A549 (cell line): ENCODE results near the gene REXO4. TPM values are rescaled to one million over a fixed set of nuclear protein-coding genes. Genes with fewer than 3 reads are reported as not detected.

ENCODE experiments used
- ATAC-seq, 2 experiments: fragments of 200-7000 bp in 1 of 2; fragments of >200 bp in 1 of 2; cut with Nextera tagmentation in 1 of 2; cut with Tn5 transposase in 1 of 2; 3 replicates each; pipeline versions ENCODE4 v1.8.0 to v1.9.1; 2018 to 2020; ENCODE audit warnings: mild to moderate bottlenecking in 1 of 2, moderate library complexity in 1 of 2
- CTCF ChIA-PET: fragments of 300-600 bp; sonication (Branson Sonifier 250); formaldehyde crosslinking; extraction: SDS; loops from one replicate; lab custom pipeline; 2021; ENCODE audit warnings: antibody characterized with exemption, inconsistent platforms; lab: Yijun Ruan, JAX
- POLR2A ChIA-PET: fragments of 350-600 bp; formaldehyde crosslinking; extraction: SDS; loops from one replicate; lab custom pipeline; 2021; ENCODE audit warnings: antibody characterized with exemption, inconsistent platforms; lab: Yijun Ruan, JAX
- DNase-seq, 2 experiments: peaks; one replicate each; pipeline versions ENCODE4 v3.0.0 to v3.0.0-alpha.2; 2011 to 2016; ENCODE audit warnings: low read depth in 1 of 2, low spot score in 1 of 2
- FAIRE-seq: peaks from 2 replicates; lab custom pipeline; 2011; peaks lifted over from hg19 to GRCh38; lab: Jason Lieb, UNC
- H3K27ac ChIP-seq, 2 experiments: fragments of >200 bp; sonication (Bioruptor Twin); formaldehyde crosslinking; 3 replicates each; pipeline ENCODE4 v1.5.1; 2016 to 2017
- H3K4me1 ChIP-seq: fragments of >200 bp; sonication (Bioruptor Twin); formaldehyde crosslinking; 3 replicates; pipeline ENCODE4 v1.6.1; 2016
- H3K4me2 ChIP-seq: fragments of >200 bp; sonication (Bioruptor Twin); formaldehyde crosslinking; 3 replicates; pipeline ENCODE4 v1.6.1; 2016
- H3K4me3 ChIP-seq: fragments of >200 bp; sonication (Bioruptor Twin); formaldehyde crosslinking; 3 replicates; pipeline ENCODE4 v1.5.1; 2016
- H3K9me3 ChIP-seq: fragments of >200 bp; sonication (Bioruptor Twin); formaldehyde crosslinking; 3 replicates; pipeline ENCODE4 v1.6.1; 2016
- BHLHE40 ChIP-seq: IDR thresholded peaks from 2 replicates; pipeline ENCODE4 v1.6.1; 2012; ENCODE audit warnings: low read depth, low read length, inconsistent platforms
- CBX8 ChIP-seq: fragments of 200-600 bp; sonication (generic); IDR thresholded peaks from 2 replicates; pipeline ENCODE4 v1.6.1; 2016
- CEBPB ChIP-seq, 2 experiments: fragments of >200 bp in 1 of 2; sonication (Bioruptor Twin) in 1 of 2; formaldehyde crosslinking in 1 of 2; IDR thresholded peaks; 2 replicates each; pipeline ENCODE4 v1.6.1; 2012 to 2016
- CHD2 ChIP-seq: fragments of 150-350 bp; IDR thresholded peaks from 2 replicates; pipeline ENCODE4 v1.6.1; 2014; ENCODE audit warnings: low read length; ENCODE audit not compliant: partially characterized antibody
- EHMT2 ChIP-seq: fragments of 200-600 bp; sonication (generic); IDR thresholded peaks from 2 replicates; pipeline ENCODE4 v1.6.1; 2016; ENCODE audit warnings: antibody characterized with exemption, low read depth, mild to moderate bottlenecking, moderate library complexity
- FOSL2 ChIP-seq, 2 experiments: fragments of 450-650 bp in 1 of 2; fragments of >200 bp in 1 of 2; sonication (Bioruptor Twin) in 1 of 2; formaldehyde crosslinking; IDR thresholded peaks; 2 replicates each; pipeline versions ENCODE4 v1.5.0 to v1.6.1; 2016 to 2020; ENCODE audit warnings: mild to moderate bottlenecking in 1 of 2, moderate library complexity in 1 of 2
- FOXS1 ChIP-seq: fragments of 250-450 bp; sonication (Bioruptor Pico); IDR thresholded peaks from 2 replicates; pipeline ENCODE4 v1.5.0; 2020; ENCODE audit warnings: mild to moderate bottlenecking, moderate library complexity
- HOXA7 ChIP-seq: fragments of 250-450 bp; sonication (Bioruptor Pico); IDR thresholded peaks from 2 replicates; pipeline ENCODE4 v1.5.0; 2020; ENCODE audit warnings: mild to moderate bottlenecking, moderate library complexity
- HOXB13 ChIP-seq: fragments of 250-450 bp; sonication (Bioruptor Pico); IDR thresholded peaks from 2 replicates; pipeline ENCODE4 v1.5.0; 2020; ENCODE audit warnings: low read depth, mild to moderate bottlenecking, moderate library complexity
- HOXB5 ChIP-seq: fragments of 250-450 bp; sonication (Bioruptor Pico); IDR thresholded peaks from 2 replicates; pipeline ENCODE4 v1.5.0; 2020; ENCODE audit warnings: mild to moderate bottlenecking, moderate library complexity
- KDM1A ChIP-seq: fragments of 200-600 bp; sonication (generic); IDR thresholded peaks from 2 replicates; pipeline ENCODE4 v1.6.1; 2016; ENCODE audit warnings: low read depth, mild to moderate bottlenecking
- NFE2L2 ChIP-seq: fragments of 150-350 bp; conservative IDR thresholded peaks from 2 replicates; pipeline ENCODE4 v1.6.1; 2014; ENCODE audit warnings: low read length
- NPAS2 ChIP-seq: fragments of 250-450 bp; sonication (Bioruptor Pico); IDR thresholded peaks from 2 replicates; pipeline ENCODE4 v1.8.0; 2022; ENCODE audit warnings: mild to moderate bottlenecking, moderate library complexity, borderline replicate concordance
- POLR2A ChIP-seq: IDR thresholded peaks from 2 replicates; pipeline ENCODE4 v1.6.1; 2012; ENCODE audit warnings: mild to moderate bottlenecking, low read length
- RAD21 ChIP-seq, 2 experiments: fragments of >200 bp in 1 of 2; sonication (Bioruptor Twin) in 1 of 2; formaldehyde crosslinking in 1 of 2; IDR thresholded peaks in 1 of 2; conservative IDR thresholded peaks in 1 of 2; 2 replicates in 1 of 2; 3 replicates in 1 of 2; pipeline ENCODE4 v1.6.1; 2012 to 2018; ENCODE audit warnings: inconsistent platforms in 1 of 2
- TFCP2L1 ChIP-seq: fragments of 250-450 bp; sonication (Bioruptor Pico); IDR thresholded peaks from 2 replicates; pipeline ENCODE4 v1.5.0; 2021; ENCODE audit warnings: mild to moderate bottlenecking
- TP53 ChIP-seq: fragments of 250-450 bp; sonication (Bioruptor Pico); IDR thresholded peaks from 2 replicates; pipeline ENCODE4 v1.5.0; 2021; ENCODE audit warnings: mild to moderate bottlenecking, moderate library complexity
- ZC3H11A ChIP-seq: fragments of 450-650 bp; IDR thresholded peaks from 2 replicates; pipeline ENCODE4 v1.6.1; 2014; ENCODE audit warnings: antibody characterized with exemption, mild to moderate bottlenecking
- WGBS: methylation state at CpG from one replicate; pipeline ENCODE4 v1.1.6; 2017; ENCODE audit errors: missing lambda C conversion rate; 5-methylcytosine and 5-hydroxymethylcytosine counted together
- polyA plus RNA-seq, 4 experiments: library from polyadenylated mRNA; depleted of rRNA in 3 of 4; stranded (reverse); fragments of >200 nt; fragmentation: RNase III in 1 of 4; extraction: RNeasy Plus Mini Kit Qiagen cat#74134 plus additional on column Dnase treatment in 1 of 4; gene quantifications; 2 replicates in 3 of 4; 3 replicates in 1 of 4; pipeline ENCODE4 v1.2.3, GENCODE V29; 2011 to 2017
- TF ChIP-seq, protein P1 (sequence below): fragments of 450-650 bp; IDR thresholded peaks from 2 replicates; pipeline ENCODE4 v1.6.1; 2014; ENCODE audit warnings: antibody characterized with exemption
- TF ChIP-seq, protein P2 (sequence below): IDR thresholded peaks from 2 replicates; pipeline ENCODE4 v1.6.1; 2012
- TF ChIP-seq, protein P3 (sequence below): IDR thresholded peaks from 2 replicates; pipeline ENCODE4 v1.6.1; 2012; ENCODE audit warnings: low read depth, borderline replicate concordance
- TF ChIP-seq, protein P4 (sequence below): fragments of >200 bp; sonication (Bioruptor Twin); formaldehyde crosslinking; IDR thresholded peaks from 2 replicates; pipeline ENCODE4 v1.6.1; 2016
- TF ChIP-seq, protein P5 (sequence below): fragments of >200 bp; sonication (Bioruptor Twin); formaldehyde crosslinking; IDR thresholded peaks from 3 replicates; pipeline ENCODE4 v1.6.1; 2016
- TF ChIP-seq, protein P6 (sequence below): IDR thresholded peaks from 2 replicates; pipeline ENCODE4 v1.6.1; 2012

Gene REXO4
- polyA plus RNA-seq, 2 of the 4 experiments (the other 2 are of a cell fraction) = 25.8 to 31.0 TPM

DNA sequence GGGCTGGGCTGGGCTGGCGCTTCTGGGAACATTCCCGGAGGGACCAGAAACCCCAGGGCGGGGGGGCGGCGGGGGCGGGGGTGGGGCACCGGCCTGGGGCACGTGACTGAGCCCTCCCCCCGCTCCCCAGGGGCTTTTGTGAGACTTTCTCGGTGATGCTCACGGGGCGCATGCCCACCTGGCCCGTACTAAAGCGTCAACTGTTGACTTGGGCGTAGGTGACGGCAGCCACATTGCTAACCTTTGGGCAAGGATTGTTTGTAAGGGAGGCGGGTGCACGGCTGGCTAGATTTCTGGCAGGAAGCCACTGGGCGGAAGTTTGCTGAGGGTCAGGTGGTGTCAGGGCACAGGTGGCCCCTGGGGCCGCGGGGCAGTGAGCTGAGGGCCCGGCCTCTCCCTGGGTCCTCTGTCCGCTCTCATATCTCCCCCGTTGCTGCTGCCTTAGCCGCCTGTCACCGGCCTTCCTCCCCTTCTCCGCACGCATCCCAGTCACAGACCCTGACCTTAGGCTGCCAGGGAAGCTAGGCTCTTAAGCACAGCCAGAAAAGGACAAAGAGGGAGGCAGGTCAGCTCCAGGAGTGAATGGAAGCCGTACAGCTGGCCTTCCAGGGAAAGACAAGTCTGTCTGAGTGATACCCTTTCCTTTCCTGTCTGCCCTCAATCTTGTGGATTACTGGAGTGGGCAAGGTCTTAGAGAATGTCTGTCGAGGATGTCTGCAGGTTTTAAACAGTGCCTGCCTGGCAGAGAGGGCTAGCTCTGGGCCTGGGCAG is 42.8 kb upstream of the REXO4 start:
- Histone ChIP-seq H3K9me3 (no peaks in the 10 kb centered on the region), H3K4me2 (peak overlapping the region; percentile 70), H3K27ac (peak overlapping the region; percentile 97 to 98), H3K4me1 (peaks cover 16% of the 10 kb centered on the region), H3K4me3 (peak overlapping the region; percentile 78)
- WGBS = 36% methylated on average over 20 of the region's 30 CpGs
- ChIA-PET POLR2A (interaction anchor here (0.9 to 2.0 kb wide), 9 partner anchors 8 to 113 kb away, joined by 3 to 14 read pairs (median 5); partner anchors contain the start of genes MED22, RPL7A, SLC2A6 and STKLD1), CTCF (interaction anchor here (0.6 to 12.2 kb wide), 6 partner anchors 8 to 58 kb away, joined by 3 to 58 read pairs (median 4); no protein-coding TSS in a partner anchor)
- FAIRE-seq (no peak), ATAC-seq (peak; percentile 1 to 2; a peak in 4 of 6 replicates), DNase-seq (peak; percentile 38 to 77)
- TF ChIP-seq, protein P1, sequence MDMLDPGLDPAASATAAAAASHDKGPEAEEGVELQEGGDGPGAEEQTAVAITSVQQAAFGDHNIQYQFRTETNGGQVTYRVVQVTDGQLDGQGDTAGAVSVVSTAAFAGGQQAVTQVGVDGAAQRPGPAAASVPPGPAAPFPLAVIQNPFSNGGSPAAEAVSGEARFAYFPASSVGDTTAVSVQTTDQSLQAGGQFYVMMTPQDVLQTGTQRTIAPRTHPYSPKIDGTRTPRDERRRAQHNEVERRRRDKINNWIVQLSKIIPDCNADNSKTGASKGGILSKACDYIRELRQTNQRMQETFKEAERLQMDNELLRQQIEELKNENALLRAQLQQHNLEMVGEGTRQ = peak; percentile 64
- TF ChIP-seq, protein P2, sequence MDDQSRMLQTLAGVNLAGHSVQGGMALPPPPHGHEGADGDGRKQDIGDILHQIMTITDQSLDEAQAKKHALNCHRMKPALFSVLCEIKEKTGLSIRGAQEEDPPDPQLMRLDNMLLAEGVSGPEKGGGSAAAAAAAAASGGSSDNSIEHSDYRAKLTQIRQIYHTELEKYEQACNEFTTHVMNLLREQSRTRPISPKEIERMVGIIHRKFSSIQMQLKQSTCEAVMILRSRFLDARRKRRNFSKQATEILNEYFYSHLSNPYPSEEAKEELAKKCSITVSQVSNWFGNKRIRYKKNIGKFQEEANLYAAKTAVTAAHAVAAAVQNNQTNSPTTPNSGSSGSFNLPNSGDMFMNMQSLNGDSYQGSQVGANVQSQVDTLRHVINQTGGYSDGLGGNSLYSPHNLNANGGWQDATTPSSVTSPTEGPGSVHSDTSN = no peak
- TF ChIP-seq HOXB13 (CRISPR knock-in tag) (no peak), BHLHE40 (peak; percentile 52), TFCP2L1 (CRISPR knock-in tag) (0 out of 2 replicates have a peak, but pooled peaks have one; percentile 23)
- TF ChIP-seq, protein P3, sequence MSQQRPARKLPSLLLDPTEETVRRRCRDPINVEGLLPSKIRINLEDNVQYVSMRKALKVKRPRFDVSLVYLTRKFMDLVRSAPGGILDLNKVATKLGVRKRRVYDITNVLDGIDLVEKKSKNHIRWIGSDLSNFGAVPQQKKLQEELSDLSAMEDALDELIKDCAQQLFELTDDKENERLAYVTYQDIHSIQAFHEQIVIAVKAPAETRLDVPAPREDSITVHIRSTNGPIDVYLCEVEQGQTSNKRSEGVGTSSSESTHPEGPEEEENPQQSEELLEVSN = no peak

DNA sequence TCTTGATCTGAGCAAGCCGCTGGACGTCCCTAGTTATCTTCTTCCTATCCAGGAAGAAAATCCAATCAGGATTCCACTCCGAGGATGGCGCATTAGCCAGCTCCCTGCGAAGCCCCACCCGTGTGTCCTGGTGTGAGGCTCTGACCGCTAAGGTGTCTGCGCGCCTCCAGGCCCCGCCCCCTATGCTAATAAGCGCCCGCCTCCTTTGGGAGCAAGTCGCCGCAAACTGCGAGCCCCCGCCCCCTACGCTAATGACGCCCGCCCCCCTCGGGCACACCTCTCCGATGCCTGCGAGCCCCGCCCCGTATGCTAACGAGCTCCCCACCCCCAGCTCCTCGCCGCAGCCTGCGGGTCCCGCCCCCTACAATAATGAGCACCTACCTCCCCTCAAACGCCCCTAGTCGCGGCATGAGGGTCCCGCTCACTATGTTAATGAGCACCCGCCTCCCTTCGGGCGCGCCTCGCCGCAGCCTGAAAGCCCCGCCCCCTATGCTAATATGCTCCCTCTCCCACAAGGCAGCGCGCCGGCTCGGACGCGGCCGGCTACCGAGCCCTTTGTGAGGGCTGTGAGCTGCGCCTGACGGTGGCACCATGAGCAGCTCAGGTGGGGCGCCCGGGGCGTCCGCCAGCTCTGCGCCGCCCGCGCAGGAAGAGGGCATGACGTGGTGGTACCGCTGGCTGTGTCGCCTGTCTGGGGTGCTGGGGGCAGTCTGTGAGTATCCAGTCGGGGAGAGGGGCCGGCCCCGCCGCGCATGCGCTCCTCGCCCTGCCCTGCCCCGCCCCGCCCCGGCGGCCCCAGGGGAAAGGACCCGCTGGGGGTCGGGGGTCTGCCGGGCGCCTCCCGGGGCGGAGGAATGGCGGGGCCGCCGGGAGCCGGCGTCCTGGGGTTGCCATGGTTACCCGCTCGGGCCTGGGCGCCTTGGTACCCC is 41.9 kb upstream of the REXO4 start, which contains the start of gene CACFD1:
Gene CACFD1 (plus strand): TSS at position 503 of the 929 bp plus-strand sequence. CDS start 89 bp downstream, at position 592.
- DNase-seq (peak; percentile 95 to 97), FAIRE-seq (no peak), ATAC-seq (peak; percentile 82 to 91)
- Histone ChIP-seq H3K9me3 (no peaks in the 10 kb centered on the region), H3K4me1 (peaks cover 16% of the 10 kb centered on the region), H3K27ac (peak within 1 kb of the TSS; percentile 97 to 98), H3K4me2 (peak within 1 kb of the TSS; percentile 70), H3K4me3 (peak within 1 kb of the TSS; percentile 78)
- ChIA-PET POLR2A (interaction anchor here (0.6 to 2.0 kb wide), 18 partner anchors 9 to 948 kb away, joined by 3 to 14 read pairs (median 4); partner anchors contain the start of genes GTF3C5, MED22, REXO4 and RPL7A), CTCF (interaction anchor here (0.8 to 12.2 kb wide), 5 partner anchors 10 to 100 kb away, joined by 3 to 58 read pairs (median 3); no protein-coding TSS in a partner anchor)
- WGBS = 0% methylated on average over 15 of the region's 86 CpGs
- TF ChIP-seq, protein P4, sequence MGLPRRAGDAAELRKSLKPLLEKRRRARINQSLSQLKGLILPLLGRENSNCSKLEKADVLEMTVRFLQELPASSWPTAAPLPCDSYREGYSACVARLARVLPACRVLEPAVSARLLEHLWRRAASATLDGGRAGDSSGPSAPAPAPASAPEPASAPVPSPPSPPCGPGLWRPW = no peak
- TF ChIP-seq RAD21 (conservative IDR thresholded peaks at IDR 0.05 in 1 of 2, IDR thresholded peaks at IDR 0.05 in 1 of 2) (no peak), HOXB5 (no peak), CHD2 (no peak), EHMT2 (no peak), CEBPB (IDR thresholded peaks at IDR 0.05) (no peak), HOXB13 (CRISPR knock-in tag) (no peak), FOSL2 (IDR thresholded peaks at IDR 0.05) (no peak), FOSL2 (CRISPR knock-in tag; IDR thresholded peaks at IDR 0.05) (no peak), POLR2A (peak; percentile 62), CBX8 (no peak), NPAS2 (CRISPR knock-in tag) (no peak), TP53 (CRISPR knock-in tag) (0 out of 2 replicates have a peak, but pooled peaks have one; percentile 43), FOXS1 (CRISPR knock-in tag) (no peak), KDM1A (no peak), NFE2L2 (no peak), ZC3H11A (no peak), HOXA7 (CRISPR knock-in tag) (no peak)
- TF ChIP-seq, protein P2 = no peak
- TF ChIP-seq, protein P5, sequence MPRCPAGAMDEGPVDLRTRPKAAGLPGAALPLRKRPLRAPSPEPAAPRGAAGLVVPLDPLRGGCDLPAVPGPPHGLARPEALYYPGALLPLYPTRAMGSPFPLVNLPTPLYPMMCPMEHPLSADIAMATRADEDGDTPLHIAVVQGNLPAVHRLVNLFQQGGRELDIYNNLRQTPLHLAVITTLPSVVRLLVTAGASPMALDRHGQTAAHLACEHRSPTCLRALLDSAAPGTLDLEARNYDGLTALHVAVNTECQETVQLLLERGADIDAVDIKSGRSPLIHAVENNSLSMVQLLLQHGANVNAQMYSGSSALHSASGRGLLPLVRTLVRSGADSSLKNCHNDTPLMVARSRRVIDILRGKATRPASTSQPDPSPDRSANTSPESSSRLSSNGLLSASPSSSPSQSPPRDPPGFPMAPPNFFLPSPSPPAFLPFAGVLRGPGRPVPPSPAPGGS = peak; percentile 54; the same call in 1 of the 3 replicates
- TF ChIP-seq, protein P1 = no peak
- TF ChIP-seq, protein P3 = 0 out of 2 replicates have a peak, but pooled peaks have one; percentile 49
- TF ChIP-seq, protein P6, sequence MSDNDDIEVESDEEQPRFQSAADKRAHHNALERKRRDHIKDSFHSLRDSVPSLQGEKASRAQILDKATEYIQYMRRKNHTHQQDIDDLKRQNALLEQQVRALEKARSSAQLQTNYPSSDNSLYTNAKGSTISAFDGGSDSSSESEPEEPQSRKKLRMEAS = no peak
